GM21786 (cell line): ENCODE measurements around the gene PRPSAP1.

Experiments used
- ATAC-seq: cut with Tn5 transposase; IDR thresholded peaks from one replicate; pipeline ENCODE4 v1.9.1; 2021; ENCODE audit not compliant: unreplicated experiment

Gene PRPSAP1

DNA sequence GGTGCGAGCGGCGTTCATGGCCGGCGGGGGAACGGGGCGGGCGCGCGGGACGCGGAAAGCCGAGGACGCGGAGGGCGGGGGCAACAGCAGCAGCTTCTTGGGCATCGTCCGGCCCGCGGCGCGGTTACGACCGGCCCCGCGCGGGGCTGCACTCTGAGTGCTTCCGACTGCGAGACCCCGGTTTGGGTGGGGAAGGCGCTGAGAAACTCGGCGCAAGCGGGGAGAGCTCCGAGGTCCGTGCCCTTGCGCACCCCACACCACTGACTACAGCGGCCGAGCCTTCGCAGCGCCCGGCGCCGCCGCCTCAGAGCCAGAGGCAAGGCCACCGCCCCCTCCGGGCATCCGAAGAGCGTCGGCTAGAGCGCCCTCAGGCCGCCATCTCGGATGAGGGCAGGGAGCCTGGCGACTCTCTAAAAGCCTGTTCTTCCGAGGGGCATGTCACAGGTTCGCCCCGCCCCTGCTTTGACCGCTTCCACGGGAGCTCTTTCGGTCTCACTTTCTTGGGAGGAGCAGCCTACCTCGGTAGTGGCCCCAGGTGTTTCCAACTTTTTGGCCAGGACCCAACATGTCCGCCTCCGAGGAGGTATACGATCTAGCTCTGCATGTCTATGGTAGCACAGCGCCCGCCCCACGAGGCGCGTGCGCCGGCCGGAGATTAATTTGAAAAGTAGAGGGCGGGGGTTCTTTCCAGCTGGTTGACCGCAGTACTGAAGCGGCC lies at the start of gene PRPSAP1:
PRPSAP1 (minus strand) TSS at position 318 of the 718 bp plus-strand sequence; CDS start at position 105, 213 bp downstream.
- ATAC-seq: peak; percentile 89

DNA sequence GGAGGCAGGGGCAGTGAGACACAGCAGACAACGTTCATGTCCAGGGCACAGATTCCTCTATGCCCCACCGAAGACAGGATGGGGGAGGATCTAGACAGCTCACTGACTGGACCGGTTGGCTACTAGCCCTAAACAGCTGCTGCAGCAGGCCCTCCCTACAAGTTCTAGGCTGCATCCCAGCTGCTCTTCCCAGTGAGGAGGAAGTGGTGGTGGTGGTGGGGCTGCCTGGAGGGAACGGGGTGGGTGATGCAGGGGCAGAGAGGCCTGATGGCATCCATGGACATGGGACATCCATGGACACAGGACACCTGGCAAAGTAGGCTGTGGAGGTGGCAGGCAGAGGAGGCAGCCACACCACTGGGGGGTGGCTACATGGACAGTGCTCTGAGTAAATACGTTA lies 49.0 kb upstream of the PRPSAP1 start:
- no peak for ATAC-seq

DNA sequence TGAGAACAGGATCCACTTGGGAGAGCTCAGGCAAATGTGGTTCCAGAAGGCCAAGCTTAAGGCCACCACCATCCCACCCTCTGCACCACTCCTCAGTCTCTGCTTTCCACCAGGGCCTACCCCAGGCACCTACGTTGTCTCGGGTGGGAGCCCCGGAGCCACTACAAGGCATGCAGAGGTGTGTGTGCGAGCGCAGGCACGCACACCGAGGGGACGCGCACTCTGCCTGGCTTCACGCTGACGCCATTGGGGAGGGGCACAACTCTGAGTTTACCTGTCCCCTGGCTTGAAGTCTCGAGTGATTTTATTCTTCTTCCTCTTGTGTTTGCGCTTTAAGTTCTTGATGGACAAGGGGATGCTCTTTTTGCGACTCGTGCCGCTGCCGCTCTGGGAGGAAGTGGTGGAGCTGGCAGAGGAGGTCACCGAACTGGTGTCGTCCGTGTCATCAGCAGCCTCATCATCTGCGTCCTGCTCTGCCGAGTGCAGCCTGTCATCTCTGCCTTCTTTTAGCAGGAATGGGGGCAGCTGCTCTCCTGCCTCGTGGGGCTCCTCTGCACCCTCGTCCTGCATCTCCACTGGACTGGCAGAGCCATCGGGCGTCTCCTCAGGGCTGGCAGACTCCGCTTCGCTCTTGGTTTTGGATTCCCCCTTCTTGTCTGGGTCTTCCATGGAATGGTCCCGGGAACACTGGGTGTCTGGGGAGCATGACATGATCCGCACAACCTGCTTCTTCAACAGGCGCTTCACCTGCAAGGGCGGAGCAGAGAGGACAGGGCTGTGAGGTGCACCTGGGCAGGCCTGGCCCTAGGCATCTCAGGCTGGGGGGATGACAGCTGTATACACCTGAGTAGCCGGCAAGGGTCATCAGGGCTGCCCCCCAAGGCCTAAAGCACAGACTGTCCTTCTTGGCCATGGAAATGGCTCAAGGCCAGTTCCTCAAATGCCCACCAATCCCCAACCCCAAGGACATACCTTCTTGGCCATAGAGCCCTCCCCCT lies 45.8 kb upstream of the PRPSAP1 start:
- no peak for ATAC-seq

- no peak for ATAC-seq
These were observed 44.9 kb upstream of the PRPSAP1 start for GRCh38 chr17:76398523-76399174.

DNA sequence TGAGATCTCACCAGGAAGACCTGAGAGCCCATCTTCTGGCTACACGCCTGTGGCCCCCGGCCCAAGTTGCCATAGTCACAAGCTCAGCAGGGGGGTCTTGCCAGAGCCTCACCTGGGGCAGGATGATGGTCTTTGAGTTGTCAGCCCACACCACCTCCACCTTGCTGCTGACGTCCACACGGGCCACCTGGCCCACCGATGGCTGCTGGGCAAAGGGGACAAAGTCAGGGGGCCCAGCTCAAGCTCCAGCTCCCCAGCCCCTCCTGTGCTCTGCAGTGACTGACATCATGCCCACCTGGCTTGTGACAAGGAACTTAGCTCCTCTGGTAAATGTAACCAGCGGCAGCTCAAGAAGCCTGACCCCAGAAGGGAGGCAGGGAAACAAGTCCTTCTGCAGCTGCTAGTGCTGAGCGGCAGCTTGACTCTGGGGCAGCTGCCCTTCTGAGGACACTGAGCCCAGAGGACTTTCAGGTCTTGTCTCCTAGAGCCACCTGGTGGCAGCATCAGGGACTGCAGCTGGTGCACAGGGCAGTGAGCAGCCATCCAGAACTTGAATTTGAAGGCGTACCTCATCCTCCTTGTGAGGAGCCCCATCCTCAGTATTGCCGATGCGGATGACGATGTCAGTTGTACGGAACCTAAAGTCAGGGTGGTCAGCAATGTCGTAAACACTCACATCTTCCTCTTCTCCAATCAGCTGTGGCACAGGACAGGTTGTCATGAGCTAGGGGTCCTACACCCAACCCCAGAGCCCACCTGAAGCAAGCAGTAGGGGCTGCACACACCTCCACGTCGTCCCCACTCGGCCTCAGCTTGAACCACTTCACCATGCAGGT lies 44.2 kb upstream of the PRPSAP1 start:
- ATAC-seq: peak; percentile 52

GRCh38 chr17:76397184-76397583 lies 43.5 kb upstream of the PRPSAP1 start:
- no peak for ATAC-seq

DNA sequence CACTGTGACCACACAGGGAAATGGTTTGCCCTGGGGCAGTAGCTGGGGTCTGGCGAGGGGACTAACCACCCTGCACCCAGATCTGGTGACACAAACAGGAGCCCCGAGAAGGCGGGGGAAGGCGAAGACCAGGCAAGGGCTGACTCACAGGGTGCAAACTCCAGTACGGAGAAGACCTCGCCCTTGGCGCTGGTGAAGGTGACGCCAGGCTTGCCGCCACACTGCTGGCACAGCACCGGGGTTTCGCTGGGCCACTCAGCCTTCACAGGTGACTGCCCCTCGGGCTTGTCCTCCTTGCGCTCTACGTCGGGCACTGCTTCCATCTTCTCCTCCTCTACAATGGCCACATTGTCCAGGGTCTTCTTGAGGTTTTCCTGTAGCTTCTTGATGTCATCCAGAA lies 42.3 kb upstream of the PRPSAP1 start:
- no peak for ATAC-seq

GRCh38 chr17:76394166-76394565 lies 40.5 kb upstream of the PRPSAP1 start:
- no peak for ATAC-seq

DNA sequence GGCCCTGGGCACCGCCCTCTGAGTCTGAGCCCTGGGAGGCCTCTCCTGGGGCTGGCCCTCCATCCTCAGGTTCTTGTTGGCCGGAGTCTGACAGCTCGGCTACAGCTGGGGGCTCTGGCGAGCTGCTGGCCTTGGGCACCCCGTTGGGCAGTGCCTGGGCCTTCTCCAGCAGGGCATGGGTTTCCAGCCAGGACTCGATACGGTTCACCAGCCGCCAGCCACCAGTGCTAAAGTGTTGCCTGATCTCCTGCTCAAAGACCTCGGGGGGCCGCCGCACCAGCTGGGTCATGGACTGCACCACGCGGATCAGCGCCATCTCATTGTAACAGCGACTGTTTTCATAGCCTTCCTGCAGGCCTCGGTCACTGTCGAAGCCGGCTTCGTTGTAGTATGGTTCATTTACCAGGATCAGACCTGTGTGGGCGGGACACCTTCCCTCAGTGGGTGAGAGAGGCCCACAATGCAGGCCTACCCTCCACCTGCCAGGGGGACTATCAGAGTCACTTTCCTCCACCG lies 37.5 kb upstream of the PRPSAP1 start:
- no peak for ATAC-seq

GRCh38 chr17:76390003-76390421 lies 36.3 kb upstream of the PRPSAP1 start:
- ATAC-seq: no peak

DNA sequence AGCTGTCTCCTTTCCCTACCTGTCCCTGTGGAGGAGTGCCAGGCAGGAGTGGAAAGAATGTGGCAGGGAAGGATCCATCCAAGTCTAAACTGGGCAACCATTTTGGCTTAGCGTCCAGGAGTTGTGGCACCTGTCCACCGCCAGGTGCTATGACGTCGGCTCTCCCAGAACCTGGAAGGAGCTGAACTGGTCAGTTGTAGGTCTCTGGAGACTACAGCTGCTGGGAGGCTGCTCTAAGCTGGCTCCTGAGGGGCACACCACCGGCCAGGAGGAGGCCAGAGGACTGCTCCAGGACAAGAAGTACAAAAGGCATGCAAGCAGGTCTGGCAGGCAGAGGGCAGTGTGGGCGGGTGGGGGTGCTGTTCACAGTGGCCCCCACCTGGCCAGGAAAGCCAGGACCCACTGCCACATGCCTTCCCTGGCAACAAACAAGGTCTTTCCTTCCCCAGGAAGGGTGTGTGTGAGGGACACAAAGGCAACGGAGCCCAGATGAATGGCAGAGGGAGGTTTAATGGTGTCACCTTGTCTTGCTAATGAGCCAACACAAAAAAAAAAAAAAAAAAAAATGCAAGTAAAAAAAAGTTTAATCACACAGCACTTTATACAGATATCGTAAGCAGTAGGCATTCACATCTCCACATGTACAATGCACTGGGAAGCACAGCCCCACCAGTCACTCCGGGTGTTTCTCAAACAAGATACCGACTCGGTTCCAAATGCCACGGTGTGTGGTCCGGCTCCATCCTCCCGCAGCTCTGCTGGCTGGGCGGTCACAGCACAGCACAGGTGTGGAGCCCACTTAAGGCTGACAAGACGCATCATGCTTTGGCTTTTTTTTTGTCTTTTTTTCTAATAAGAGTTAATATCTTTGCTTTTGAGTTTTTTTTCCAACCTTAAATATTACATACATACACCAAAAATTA lies 35.5 kb upstream of the PRPSAP1 start:
- no peak for ATAC-seq

DNA sequence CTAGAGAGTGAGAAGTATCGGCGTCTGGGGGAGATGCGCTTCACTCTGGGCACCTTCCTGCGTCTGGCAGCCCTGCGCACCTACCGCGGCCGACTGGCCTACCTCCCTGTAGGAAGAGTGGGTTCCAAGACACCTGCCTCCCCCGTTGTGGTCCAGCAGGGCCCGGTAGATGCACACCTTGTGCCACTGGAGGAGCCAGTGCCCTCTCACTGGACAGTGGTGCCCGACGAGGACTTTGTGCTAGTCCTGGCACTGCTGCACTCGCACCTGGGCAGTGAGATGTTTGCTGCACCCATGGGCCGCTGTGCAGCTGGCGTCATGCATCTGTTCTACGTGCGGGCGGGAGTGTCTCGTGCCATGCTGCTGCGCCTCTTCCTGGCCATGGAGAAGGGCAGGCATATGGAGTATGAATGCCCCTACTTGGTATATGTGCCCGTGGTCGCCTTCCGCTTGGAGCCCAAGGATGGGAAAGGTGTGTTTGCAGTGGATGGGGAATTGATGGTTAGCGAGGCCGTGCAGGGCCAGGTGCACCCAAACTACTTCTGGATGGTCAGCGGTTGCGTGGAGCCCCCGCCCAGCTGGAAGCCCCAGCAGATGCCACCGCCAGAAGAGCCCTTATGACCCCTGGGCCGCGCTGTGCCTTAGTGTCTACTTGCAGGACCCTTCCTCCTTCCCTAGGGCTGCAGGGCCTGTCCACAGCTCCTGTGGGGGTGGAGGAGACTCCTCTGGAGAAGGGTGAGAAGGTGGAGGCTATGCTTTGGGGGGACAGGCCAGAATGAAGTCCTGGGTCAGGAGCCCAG lies 33.5 kb upstream of the PRPSAP1 start:
- no peak for ATAC-seq

DNA sequence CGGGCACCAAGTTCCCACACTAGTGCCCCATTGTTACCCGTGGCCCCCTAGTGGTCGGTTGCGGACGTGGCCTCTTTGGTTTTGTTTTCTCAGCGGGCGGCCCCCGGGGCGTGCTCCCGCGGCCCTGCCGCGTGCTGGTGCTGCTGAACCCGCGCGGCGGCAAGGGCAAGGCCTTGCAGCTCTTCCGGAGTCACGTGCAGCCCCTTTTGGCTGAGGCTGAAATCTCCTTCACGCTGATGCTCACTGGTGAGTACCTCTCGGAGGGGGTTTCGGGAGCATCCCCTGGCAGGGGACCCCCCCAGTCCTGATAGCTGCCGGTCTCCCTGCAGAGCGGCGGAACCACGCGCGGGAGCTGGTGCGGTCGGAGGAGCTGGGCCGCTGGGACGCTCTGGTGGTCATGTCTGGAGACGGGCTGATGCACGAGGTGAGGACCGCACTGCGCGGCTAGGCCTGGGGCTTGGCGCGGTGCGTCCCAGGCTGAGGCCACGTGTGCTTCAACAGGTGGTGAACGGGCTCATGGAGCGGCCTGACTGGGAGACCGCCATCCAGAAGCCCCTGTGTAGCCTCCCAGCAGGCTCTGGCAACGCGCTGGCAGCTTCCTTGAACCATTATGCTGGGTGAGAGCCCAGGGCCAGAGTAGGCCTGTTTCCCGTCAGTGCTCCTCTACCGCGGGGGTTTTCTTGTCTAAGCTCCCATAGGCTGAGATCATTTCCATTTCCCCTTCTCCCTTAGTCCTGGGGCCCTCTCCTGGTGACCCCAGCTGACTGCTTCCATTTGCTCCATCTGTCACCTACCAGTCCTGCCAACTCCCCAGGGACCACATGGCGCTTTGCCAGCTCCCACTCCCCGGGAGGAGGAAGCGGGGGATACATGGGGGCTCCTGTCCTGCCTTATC lies 32.4 kb upstream of the PRPSAP1 start:
- no peak for ATAC-seq

GRCh38 chr17:76384987-76385891 lies 31.5 kb upstream of the PRPSAP1 start:
- no peak for ATAC-seq

- ATAC-seq: peak; percentile 50
These were observed 30.7 kb upstream of the PRPSAP1 start, which contains the start of gene SPHK1 for GRCh38 chr17:76384222-76384986. Gene SPHK1, plus strand, starts transcription at chr17:76384609. Its CDS starts 1,036 bp downstream, at chr17:76385645.
